ENCODE results near the gene CMPK2.

GRCh38 chr2:6846967-6847681, 18.6 kb downstream of the CMPK2 start:
- no peak for TF ChIP-seq CTCF (IDR thresholded peaks at IDR 0.05)
- no peak for TF ChIP-seq POLR2AphosphoS5 (IDR thresholded peaks at IDR 0.05)
- no peak for TF ChIP-seq POLR2A (IDR thresholded peaks at IDR 0.05)
- TF ChIP-seq EP300 (IDR thresholded peaks at IDR 0.05): no peak
